H1 (cell line): ENCODE results near the gene NAT9. TPM values are rescaled to one million over a fixed set of nuclear protein-coding genes. Genes with fewer than 3 reads are reported as not detected.

Source experiments
- CEBPB ChIP-seq: IDR thresholded peaks from 2 replicates; pipeline ENCODE4 v1.6.1; 2012; ENCODE audit warnings: low read depth, low read length
- CHD1 ChIP-seq: IDR thresholded peaks from 2 replicates; pipeline ENCODE4 v1.6.1; 2012; ENCODE audit warnings: low read depth, low read length, improper control_type of control experiment
- CHD2 ChIP-seq: IDR thresholded peaks from 2 replicates; pipeline ENCODE4 v1.6.1; 2012; ENCODE audit warnings: low read length, improper control_type of control experiment
- HDAC6 ChIP-seq: IDR thresholded peaks from one replicate; pipeline ENCODE4 v1.7.1; 2012; ENCODE audit warnings: low read depth, mild to moderate bottlenecking, inconsistent platforms, low read length, moderate library complexity
- polyA plus RNA-seq, 7 experiments: library from polyadenylated mRNA; depleted of rRNA in 3 of 7; stranded (reverse) in 5 of 7; unstranded in 2 of 7; fragments of >200 nt in 5 of 7; fragments of 200-250 nt in 2 of 7; gene quantifications; 1 replicate in 5 of 7; 2 replicates in 1 of 7; 4 replicates in 1 of 7; pipeline versions ENCODE4 v1.2.1 to v1.2.3, GENCODE V29; 2011 to 2013; ENCODE audit warnings: missing spikeins in 2 of 7, mixed read lengths in 2 of 7
- total RNA-seq: library from RNA; stranded (reverse); fragmentation: NEBNext Ultra II Directional; extraction: Animal tissue kit (Norgen Biotek cat#: 25700); gene quantifications from 2 replicates; pipeline ENCODE4 v1.2.1, GENCODE V29; 2021

The NAT9 gene
- total and polyA plus RNA-seq, 2 of the 8 experiments (the other 6 are each of a cell fraction or from before 2014, with no cell fraction given), result 32.3 to 42.7 TPM

- TF ChIP-seq CHD1 (no peak), CEBPB (no peak), CHD2 (no peak), HDAC6 (no peak)
These were observed 36.8 kb downstream of the NAT9 start (continued) for GRCh38 chr17:74739227-74739831.
